ENCODE results near the gene IGSF3. TPM values are rescaled to one million over a fixed set of nuclear protein-coding genes. Genes with fewer than 3 reads are reported as not detected.
"Not testable (repeated sequence)": the region's sequence is repeated elsewhere in the genome, so short reads cannot be mapped to it uniquely, and the experiment has no call there.

IGSF3 gene
- total RNA-seq, 1 experiment from 2014 or later = 3.5 TPM

DNA sequence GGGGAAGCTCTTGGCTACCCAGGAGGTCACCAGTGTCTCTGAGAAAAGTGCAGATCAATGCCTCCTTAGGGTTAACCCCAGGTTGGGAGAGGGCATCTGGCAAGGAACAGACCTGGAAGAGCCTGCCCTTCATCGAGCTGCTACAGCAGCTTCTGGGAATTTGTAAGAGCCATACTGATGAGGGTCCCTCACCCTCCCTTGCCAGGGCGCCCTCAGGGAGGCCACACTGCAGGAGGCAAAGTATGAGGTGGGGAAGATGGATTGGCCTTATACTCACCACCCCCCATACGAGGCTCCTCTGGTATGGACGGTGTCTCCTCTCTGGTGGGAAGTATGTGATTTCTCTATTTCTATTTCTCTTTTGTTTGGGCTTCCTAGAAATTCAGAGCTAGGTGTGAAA lies 13.2 kb downstream of the IGSF3 start:
- no peaks in the 10 kb centered on the region for H3K36me3 Mint-ChIP-seq (ENCODE audit: insufficient read depth, unreplicated experiment)
- no peak overlapping the region for H3K4me3 Mint-ChIP-seq (ENCODE audit: unreplicated experiment)
- H3K9me3 Mint-ChIP-seq (ENCODE audit: unreplicated experiment) = no peaks in the 10 kb centered on the region
- DNase-seq (ENCODE audit: unreplicated experiment) = no peak
- no TSS peak for BruUV-seq (replicated peaks)
- no peak overlapping the region for H3K27ac Mint-ChIP-seq (ENCODE audit: low read depth, unreplicated experiment)
- no peaks in the 10 kb centered on the region for H3K27me3 Mint-ChIP-seq (ENCODE audit: insufficient read depth, unreplicated experiment)
- no peaks in the 10 kb centered on the region for H3K4me1 Mint-ChIP-seq (ENCODE audit: insufficient read depth, unreplicated experiment)
- intact Hi-C loops (cut with micrococcal nuclease) = no loop called here
- ChIA-PET POLR2A (no interaction called here), CTCF (no interaction called here)
- TF ChIP-seq, protein P1, sequence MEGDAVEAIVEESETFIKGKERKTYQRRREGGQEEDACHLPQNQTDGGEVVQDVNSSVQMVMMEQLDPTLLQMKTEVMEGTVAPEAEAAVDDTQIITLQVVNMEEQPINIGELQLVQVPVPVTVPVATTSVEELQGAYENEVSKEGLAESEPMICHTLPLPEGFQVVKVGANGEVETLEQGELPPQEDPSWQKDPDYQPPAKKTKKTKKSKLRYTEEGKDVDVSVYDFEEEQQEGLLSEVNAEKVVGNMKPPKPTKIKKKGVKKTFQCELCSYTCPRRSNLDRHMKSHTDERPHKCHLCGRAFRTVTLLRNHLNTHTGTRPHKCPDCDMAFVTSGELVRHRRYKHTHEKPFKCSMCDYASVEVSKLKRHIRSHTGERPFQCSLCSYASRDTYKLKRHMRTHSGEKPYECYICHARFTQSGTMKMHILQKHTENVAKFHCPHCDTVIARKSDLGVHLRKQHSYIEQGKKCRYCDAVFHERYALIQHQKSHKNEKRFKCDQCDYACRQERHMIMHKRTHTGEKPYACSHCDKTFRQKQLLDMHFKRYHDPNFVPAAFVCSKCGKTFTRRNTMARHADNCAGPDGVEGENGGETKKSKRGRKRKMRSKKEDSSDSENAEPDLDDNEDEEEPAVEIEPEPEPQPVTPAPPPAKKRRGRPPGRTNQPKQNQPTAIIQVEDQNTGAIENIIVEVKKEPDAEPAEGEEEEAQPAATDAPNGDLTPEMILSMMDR (IDR thresholded peaks at IDR 0.05; ENCODE audit: unreplicated experiment) = no peak

DNA sequence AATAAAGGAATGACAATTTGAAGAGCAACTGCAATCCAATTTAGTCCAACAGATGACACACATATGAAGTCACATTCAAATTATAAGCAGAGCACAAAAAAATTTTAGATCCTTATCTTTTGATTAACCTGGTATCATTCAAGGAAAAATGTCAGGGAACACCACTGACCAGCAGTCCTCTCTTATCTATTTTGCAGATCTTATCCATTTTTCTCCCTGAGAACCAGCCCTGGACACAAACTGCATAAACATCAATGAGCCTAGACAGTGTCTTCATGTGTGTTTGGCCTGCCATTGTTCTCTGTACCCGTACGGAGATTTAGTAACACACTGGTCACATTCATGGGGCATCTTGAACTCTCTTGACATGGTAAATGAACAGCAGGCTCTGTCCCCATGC lies 14.9 kb downstream of the IGSF3 start:
- DNase-seq (ENCODE audit: unreplicated experiment); H3K9me3 Mint-ChIP-seq (ENCODE audit: unreplicated experiment); H3K4me3 Mint-ChIP-seq (ENCODE audit: unreplicated experiment); BruUV-seq (replicated peaks); CTCF ChIA-PET; H3K4me1 Mint-ChIP-seq (ENCODE audit: insufficient read depth, unreplicated experiment); H3K36me3 Mint-ChIP-seq (ENCODE audit: insufficient read depth, unreplicated experiment); POLR2A ChIA-PET; H3K27me3 Mint-ChIP-seq (ENCODE audit: insufficient read depth, unreplicated experiment); H3K27ac Mint-ChIP-seq (ENCODE audit: low read depth, unreplicated experiment); intact Hi-C loops (cut with micrococcal nuclease): not testable (repeated sequence)

DNA sequence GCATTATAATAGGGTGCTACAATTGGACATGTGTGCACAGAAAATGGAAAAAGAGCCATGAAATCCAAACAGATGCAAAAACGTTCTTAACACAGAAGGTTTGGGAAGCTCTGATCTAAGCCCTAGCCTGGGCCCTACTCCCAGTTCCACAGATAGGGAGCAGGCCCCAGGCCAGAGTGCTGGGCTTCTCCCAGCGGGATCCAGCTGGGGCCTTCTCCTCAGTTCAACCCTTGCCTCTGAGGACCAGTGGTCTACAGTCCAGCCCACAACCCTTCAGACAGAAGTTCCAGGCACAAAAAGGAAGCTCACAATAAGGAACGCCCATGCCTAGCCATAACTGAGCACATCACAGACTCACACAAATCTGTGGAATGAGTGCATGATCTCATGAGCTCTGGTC lies 16.8 kb downstream of the IGSF3 start:
- H3K9me3 Mint-ChIP-seq (ENCODE audit: unreplicated experiment); intact Hi-C loops (cut with micrococcal nuclease); DNase-seq (ENCODE audit: unreplicated experiment); H3K27me3 Mint-ChIP-seq (ENCODE audit: insufficient read depth, unreplicated experiment); POLR2A ChIA-PET; H3K27ac Mint-ChIP-seq (ENCODE audit: low read depth, unreplicated experiment); H3K4me1 Mint-ChIP-seq (ENCODE audit: insufficient read depth, unreplicated experiment); BruUV-seq (replicated peaks); H3K4me3 Mint-ChIP-seq (ENCODE audit: unreplicated experiment); H3K36me3 Mint-ChIP-seq (ENCODE audit: insufficient read depth, unreplicated experiment): not testable (repeated sequence)
- CTCF ChIA-PET = interaction anchor here (0.6 kb wide), 1 partner anchor 448 kb away, joined by 6 read pairs; no protein-coding TSS in a partner anchor

DNA sequence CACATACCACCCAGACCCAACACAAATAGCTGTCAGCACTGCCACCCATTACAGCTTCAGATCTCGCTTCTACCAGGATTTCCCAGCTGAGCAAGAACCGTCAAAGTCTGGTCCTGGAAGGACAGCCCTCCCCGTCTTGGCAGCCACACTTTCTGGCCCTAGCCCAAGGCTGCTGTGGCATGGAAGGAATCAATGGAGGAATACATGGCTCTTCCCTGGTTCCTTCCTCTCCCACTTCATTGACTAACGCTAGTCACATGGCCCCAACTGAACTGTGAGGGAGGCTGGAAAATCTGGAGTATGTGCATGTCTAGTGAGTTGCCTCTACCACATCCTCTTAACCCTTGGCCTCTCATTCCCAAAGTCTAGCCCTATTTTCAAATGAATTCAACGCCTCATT lies 18.5 kb downstream of the IGSF3 start:
- H3K4me3 Mint-ChIP-seq (ENCODE audit: unreplicated experiment); H3K4me1 Mint-ChIP-seq (ENCODE audit: insufficient read depth, unreplicated experiment); intact Hi-C loops (cut with micrococcal nuclease); BruUV-seq (replicated peaks); DNase-seq (ENCODE audit: unreplicated experiment); H3K27ac Mint-ChIP-seq (ENCODE audit: low read depth, unreplicated experiment); H3K9me3 Mint-ChIP-seq (ENCODE audit: unreplicated experiment); POLR2A ChIA-PET; H3K36me3 Mint-ChIP-seq (ENCODE audit: insufficient read depth, unreplicated experiment); H3K27me3 Mint-ChIP-seq (ENCODE audit: insufficient read depth, unreplicated experiment): not testable (repeated sequence)
- CTCF ChIA-PET = interaction anchor here (0.7 kb wide), 1 partner anchor 12 kb away, joined by 3 read pairs; no protein-coding TSS in a partner anchor

DNA sequence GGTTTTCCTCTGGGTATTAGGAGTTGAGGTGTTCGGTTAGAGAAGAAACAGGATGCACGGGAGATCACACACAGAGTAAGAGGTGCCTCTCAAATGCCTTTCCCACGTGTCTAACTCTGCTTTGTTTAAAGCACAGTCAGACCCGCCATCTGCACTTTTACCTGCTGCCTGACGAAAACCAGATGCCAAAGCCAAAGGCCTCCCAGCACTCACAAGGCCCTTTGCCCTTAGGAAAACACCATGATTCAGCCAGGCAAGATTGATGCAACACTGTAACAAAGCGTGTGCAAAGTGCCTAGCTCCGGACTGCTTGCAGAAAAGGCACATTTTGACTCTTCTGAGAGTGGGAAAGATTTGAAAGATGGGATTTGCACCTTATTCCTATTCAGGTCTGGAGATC lies 19.2 kb downstream of the IGSF3 start:
- H3K27me3 Mint-ChIP-seq (ENCODE audit: insufficient read depth, unreplicated experiment); POLR2A ChIA-PET; BruUV-seq (replicated peaks); H3K36me3 Mint-ChIP-seq (ENCODE audit: insufficient read depth, unreplicated experiment); H3K9me3 Mint-ChIP-seq (ENCODE audit: unreplicated experiment); intact Hi-C loops (cut with micrococcal nuclease); H3K27ac Mint-ChIP-seq (ENCODE audit: low read depth, unreplicated experiment); H3K4me3 Mint-ChIP-seq (ENCODE audit: unreplicated experiment): not testable (repeated sequence)
- H3K4me1 Mint-ChIP-seq (ENCODE audit: insufficient read depth, unreplicated experiment) = peaks cover 14% of the 10 kb centered on the region
- CTCF ChIA-PET = interaction anchor here (0.7 kb wide), 1 partner anchor 13 kb away, joined by 3 read pairs; no protein-coding TSS in a partner anchor
- peak; percentile 58 for DNase-seq (ENCODE audit: unreplicated experiment)

DNA sequence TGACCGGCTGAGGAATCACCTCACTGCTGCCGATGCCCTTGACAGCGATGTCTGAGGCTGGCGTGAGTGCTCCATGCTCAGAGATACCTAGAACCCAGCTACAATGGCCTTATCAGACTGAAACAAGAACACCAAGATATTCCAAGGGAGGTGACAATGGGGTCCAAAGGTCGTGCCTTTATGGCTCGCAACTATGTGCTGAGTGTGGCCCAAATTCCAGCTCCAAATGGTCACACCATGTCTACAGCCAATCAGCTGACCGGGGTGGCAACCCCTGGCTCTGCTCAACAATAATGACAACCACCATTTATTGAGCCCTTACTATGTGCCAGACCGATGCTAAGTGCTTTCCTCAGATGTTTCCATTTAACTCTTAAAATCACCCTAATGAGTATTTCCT lies 20.3 kb downstream of the IGSF3 start:
- H3K36me3 Mint-ChIP-seq (ENCODE audit: insufficient read depth, unreplicated experiment); intact Hi-C loops (cut with micrococcal nuclease); POLR2A ChIA-PET; H3K9me3 Mint-ChIP-seq (ENCODE audit: unreplicated experiment); DNase-seq (ENCODE audit: unreplicated experiment); H3K27me3 Mint-ChIP-seq (ENCODE audit: insufficient read depth, unreplicated experiment); H3K4me3 Mint-ChIP-seq (ENCODE audit: unreplicated experiment); BruUV-seq (replicated peaks): not testable (repeated sequence)
- Mint-ChIP-seq H3K27ac (ENCODE audit: low read depth, unreplicated experiment) (peak overlapping the region; percentile 32), H3K4me1 (ENCODE audit: insufficient read depth, unreplicated experiment) (peaks cover 25% of the 10 kb centered on the region)
- CTCF ChIA-PET = interaction anchor here (0.6 kb wide), 1 partner anchor 163 kb away, joined by 3 read pairs; no protein-coding TSS in a partner anchor

DNA sequence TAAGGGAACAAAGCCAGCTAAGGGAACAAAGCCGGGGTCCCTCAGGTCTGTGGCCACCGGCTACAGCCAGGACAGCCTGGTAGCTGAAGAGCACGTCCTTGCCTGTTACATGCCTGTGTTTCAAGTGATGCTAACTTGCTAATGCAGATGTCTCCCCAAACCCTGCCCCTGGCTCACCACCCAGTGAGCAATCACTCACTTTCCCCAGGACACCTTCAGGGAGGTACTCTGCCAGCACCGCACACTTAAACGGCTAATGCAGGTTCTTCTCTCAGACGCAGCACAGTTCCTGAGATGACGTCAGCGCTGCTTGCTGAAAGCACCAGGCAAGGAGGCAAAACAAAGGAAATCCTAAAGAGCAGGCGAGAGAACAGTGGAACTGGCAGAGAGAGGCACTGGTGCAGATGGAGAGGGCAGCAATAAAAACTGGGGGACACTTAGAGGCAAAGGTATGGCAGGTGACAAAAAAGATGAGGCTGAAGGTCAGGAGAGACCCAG lies 20.8 kb downstream of the IGSF3 start:
- H3K27me3 Mint-ChIP-seq (ENCODE audit: insufficient read depth, unreplicated experiment); H3K36me3 Mint-ChIP-seq (ENCODE audit: insufficient read depth, unreplicated experiment); H3K9me3 Mint-ChIP-seq (ENCODE audit: unreplicated experiment); CTCF ChIA-PET; intact Hi-C loops (cut with micrococcal nuclease); BruUV-seq (replicated peaks); H3K4me3 Mint-ChIP-seq (ENCODE audit: unreplicated experiment); POLR2A ChIA-PET: not testable (repeated sequence)
- DNase-seq (ENCODE audit: unreplicated experiment) = peak; percentile 32
- H3K27ac Mint-ChIP-seq (ENCODE audit: low read depth, unreplicated experiment) = peak overlapping the region; percentile 32
- H3K4me1 Mint-ChIP-seq (ENCODE audit: insufficient read depth, unreplicated experiment) = peaks cover 27% of the 10 kb centered on the region

DNA sequence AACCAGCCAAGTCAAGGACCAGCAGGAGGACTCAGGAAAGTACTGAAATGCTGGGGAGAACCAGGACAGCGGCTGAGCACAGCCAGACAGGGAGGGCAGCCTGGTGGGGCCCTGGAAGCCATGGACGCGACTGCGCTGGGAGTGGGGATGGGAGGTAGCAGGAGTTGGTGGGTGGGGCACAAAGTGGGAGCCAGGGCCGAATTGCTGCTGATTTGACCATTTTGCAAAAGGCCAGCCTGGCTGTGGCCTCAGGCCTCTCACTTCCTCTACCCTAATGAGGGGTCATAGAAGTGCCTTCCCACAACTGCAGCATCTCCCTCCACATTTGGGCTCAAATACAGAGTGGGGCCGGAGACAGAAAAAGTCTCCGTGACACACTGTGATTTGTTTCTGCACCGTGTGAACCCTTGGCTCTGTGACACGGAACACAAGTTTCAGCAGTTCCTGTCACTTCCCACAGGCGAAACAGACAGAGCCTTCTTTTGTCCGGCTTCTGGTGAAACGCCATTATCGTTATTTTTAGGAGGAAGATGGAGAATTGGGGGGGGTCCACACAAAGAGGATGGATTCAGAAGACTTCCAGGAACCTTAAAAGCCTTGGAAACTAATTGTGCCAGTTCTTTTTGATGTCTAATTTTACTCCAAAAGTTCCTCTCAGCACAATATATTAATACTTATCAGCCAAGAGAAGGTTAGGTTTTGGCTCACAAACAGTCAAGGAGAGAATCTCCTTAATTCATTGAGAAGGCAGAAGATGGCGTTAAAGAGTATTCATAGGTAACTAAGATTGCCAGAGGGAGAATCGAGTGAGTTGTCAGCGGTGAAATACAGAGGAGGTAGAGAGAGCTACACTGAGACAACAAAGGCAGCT lies 21.5 kb downstream of the IGSF3 start:
- BruUV-seq (replicated peaks); H3K27ac Mint-ChIP-seq (ENCODE audit: low read depth, unreplicated experiment); H3K9me3 Mint-ChIP-seq (ENCODE audit: unreplicated experiment); CTCF ChIA-PET; H3K27me3 Mint-ChIP-seq (ENCODE audit: insufficient read depth, unreplicated experiment); H3K36me3 Mint-ChIP-seq (ENCODE audit: insufficient read depth, unreplicated experiment); H3K4me3 Mint-ChIP-seq (ENCODE audit: unreplicated experiment); intact Hi-C loops (cut with micrococcal nuclease); POLR2A ChIA-PET: not testable (repeated sequence)
- H3K4me1 Mint-ChIP-seq (ENCODE audit: insufficient read depth, unreplicated experiment) = peaks cover 27% of the 10 kb centered on the region
- DNase-seq (ENCODE audit: unreplicated experiment) = peak; percentile 14

Data from MCF 10A (cell line).